Heart right ventricle (tissue), 16 donors: ENCODE data around the gene LCE2C. TPM values are rescaled to one million over a fixed set of nuclear protein-coding genes. Genes with fewer than 3 reads are reported as not detected.
"Not testable (repeated sequence)": the region's sequence is repeated elsewhere in the genome, so short reads cannot be mapped to it uniquely, and the experiment has no call there.

ENCODE experiments used
- ATAC-seq, 8 donors: fragments of 200-7000 bp; cut with Tn5 transposase; one replicate each; pipeline ENCODE4 v1.9.1; 2020; ENCODE audit warnings: mild to moderate bottlenecking in 8 of 8, moderate library complexity in 8 of 8, moderate number of reproducible peaks in 1 of 8
- DNase-seq, 2 donors: peaks; one replicate each; pipeline ENCODE4 v3.0.0-alpha.2; 2020
- H3K27ac ChIP-seq, 10 donors: fragments of 200-600 bp; sonication (generic) in 2 of 10; one replicate each; pipeline versions ENCODE4 v1.5.0 to v1.8.0; 2020 to 2022; ENCODE audit warnings: mild to moderate bottlenecking in 3 of 10
- H3K27me3 ChIP-seq, 7 donors: fragments of 200-600 bp; one replicate each; pipeline ENCODE4 v1.8.0; 2021 to 2022; ENCODE audit warnings: mild to moderate bottlenecking in 2 of 7
- H3K36me3 ChIP-seq, 9 donors: fragments of 200-600 bp; sonication (generic) in 1 of 9; one replicate each; pipeline versions ENCODE4 v1.5.0 to v1.8.0; 2020 to 2022; ENCODE audit warnings: mild to moderate bottlenecking in 2 of 9
- H3K4me1 ChIP-seq, 9 donors: fragments of 200-600 bp; sonication (generic) in 1 of 9; one replicate each; pipeline versions ENCODE4 v1.5.0 to v1.8.0; 2020 to 2022; ENCODE audit warnings: mild to moderate bottlenecking in 4 of 9
- H3K4me3 ChIP-seq, 10 donors: fragments of 200-600 bp; sonication (generic) in 2 of 10; one replicate each; pipeline versions ENCODE4 v1.5.0 to v1.8.0; 2020 to 2022; ENCODE audit warnings: mild to moderate bottlenecking in 7 of 10, moderate library complexity in 2 of 10
- H3K9me3 ChIP-seq, 11 donors: fragments of 200-600 bp in 10 of 11; sonication (generic) in 2 of 11; one replicate each; pipeline versions ENCODE4 v1.5.0 to v1.8.0; 2013 to 2022; ENCODE audit warnings: mild to moderate bottlenecking in 2 of 11, control low read depth in 1 of 11, moderate library complexity in 1 of 11
- WGBS, 2 donors: extraction: QIAGEN DNeasy Blood & Tissue Kit; methylation state at CpG; one replicate each; pipeline ENCODE4 v1.1.7; 2013; ENCODE audit warnings: inconsistent platforms in 1 of 2; 5-methylcytosine and 5-hydroxymethylcytosine counted together
- intact Hi-C, 10 donors: fragments of 100-400 bp; cut with DNase I; formaldehyde crosslinking; loops; one replicate each; pipeline versions ENCODE4 v1.11.1 to v1.14.2; 2022
- polyA plus RNA-seq, 2 donors: library from polyadenylated mRNA; stranded (reverse); fragments of 200-250 nt; gene quantifications; one replicate each; pipeline ENCODE4 v1.2.3, GENCODE V29; 2013
- total RNA-seq, 10 donors: library from RNA; stranded (reverse); fragmentation: NEBNext Ultra II Directional in 3 of 10; extraction: Animal tissue kit (Norgen Biotek cat#: 25700) in 3 of 10; gene quantifications; one replicate each; pipeline versions ENCODE4 v1.2.1 to v1.2.4, GENCODE V29; 2021 to 2023
- TF ChIP-seq, protein P1 (sequence below), 9 donors: fragments of 200-600 bp; sonication (generic) in 2 of 9; IDR thresholded peaks; one replicate each; pipeline versions ENCODE4 v1.5.0 to v1.8.0; 2021 to 2022; ENCODE audit warnings: antibody characterized with exemption in 9 of 9, mild to moderate bottlenecking in 5 of 9, moderate library complexity in 1 of 9
- donor health status: Arrhythmogenic right ventricular cardiomyopathy.
- donor health status: ischemic (EF 13 %, LVEDD 7.1; RV severe dilation, severe dysfunction).
- donor health status: healthy with polysubstance abuse.
- donor health status: DM: no; HTN: yes; CAD: no.
- donor health status: DM: no; HTN: no; CAD: no.
- donor health status: ischemic (EF 25% LVEDD 6.9; RV normal size, moderate dysfunction).
- donor health status: ischemic (EF 25% LVEDD 5.7; RV mildly dilated, moderate dysfunction).
- donor health status: healthy.
- donor health status: DM: yes; HTN: yes; CAD: no.
- donor health status: Ischemic cardiomyopathy.
- donor health status: ischemic (EF 35%, LVEDD 5.7; RV mildly dilated, moderate dysfunction).
- donor health status: nonischemic (EF 11% LVEDD 7.7; RV severe dilation, severe dysfunction).
- donor health status: DM: yes; HTN: yes; CAD: no.
- donor health status: PGD.
- donor health status: ischemic (EF 29% LVEDD 5.4; RV normal size, mild dysfunction).
- donor health status: nonischemic (EF 23%, LVEDD 6.1; RV moderate dilation, normal function).

LCE2C gene
- total and polyA plus RNA-seq, 12 donors, result not detected

DNA sequence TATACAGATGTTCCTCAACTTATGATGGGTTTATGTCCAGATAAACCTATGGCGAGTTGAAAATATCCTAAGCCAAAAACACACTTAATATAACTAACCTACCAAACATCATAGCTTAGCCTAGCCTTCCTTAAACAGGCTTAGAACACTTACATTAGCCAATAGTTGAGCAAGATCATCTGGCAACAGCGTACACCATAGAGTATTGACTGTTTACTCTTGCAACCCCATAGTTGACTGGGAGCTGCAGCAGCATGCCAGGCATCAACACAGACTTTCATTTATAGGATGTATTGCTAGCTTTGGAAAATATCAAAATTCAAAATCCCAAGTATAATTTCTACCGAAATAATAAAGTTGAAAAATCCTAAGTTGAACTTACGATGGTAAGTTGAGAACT, 17.4 kb upstream of the LCE2C start:
- Histone ChIP-seq H3K9me3 (no peaks in the 10 kb centered on the region), H3K4me1 (no peaks in the 10 kb centered on the region), H3K27me3 (peaks cover 0 to 14% (median 2%) of the 10 kb centered on the region in 7 donors), H3K4me3 (no peak overlapping the region), H3K27ac (no peak overlapping the region), H3K36me3 (no peaks in the 10 kb centered on the region)
- TF ChIP-seq, protein P1, sequence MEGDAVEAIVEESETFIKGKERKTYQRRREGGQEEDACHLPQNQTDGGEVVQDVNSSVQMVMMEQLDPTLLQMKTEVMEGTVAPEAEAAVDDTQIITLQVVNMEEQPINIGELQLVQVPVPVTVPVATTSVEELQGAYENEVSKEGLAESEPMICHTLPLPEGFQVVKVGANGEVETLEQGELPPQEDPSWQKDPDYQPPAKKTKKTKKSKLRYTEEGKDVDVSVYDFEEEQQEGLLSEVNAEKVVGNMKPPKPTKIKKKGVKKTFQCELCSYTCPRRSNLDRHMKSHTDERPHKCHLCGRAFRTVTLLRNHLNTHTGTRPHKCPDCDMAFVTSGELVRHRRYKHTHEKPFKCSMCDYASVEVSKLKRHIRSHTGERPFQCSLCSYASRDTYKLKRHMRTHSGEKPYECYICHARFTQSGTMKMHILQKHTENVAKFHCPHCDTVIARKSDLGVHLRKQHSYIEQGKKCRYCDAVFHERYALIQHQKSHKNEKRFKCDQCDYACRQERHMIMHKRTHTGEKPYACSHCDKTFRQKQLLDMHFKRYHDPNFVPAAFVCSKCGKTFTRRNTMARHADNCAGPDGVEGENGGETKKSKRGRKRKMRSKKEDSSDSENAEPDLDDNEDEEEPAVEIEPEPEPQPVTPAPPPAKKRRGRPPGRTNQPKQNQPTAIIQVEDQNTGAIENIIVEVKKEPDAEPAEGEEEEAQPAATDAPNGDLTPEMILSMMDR (IDR thresholded peaks at IDR 0.05), result no peak
- ATAC-seq (no peak), DNase-seq (no peak)
- intact Hi-C loops, result loop anchor here in 1 of 10 donors (10.0 kb wide), 1 partner anchor 567 kb away; no protein-coding TSS in a partner anchor
- 79 to 87% methylated on average over 4 of the region's 4 CpGs for WGBS, 2 donors

- Histone ChIP-seq H3K36me3 (no peaks in the 10 kb centered on the region), H3K4me1 (no peaks in the 10 kb centered on the region), H3K4me3 (no peak overlapping the region), H3K27ac (no peak overlapping the region), H3K27me3 (peaks cover 0 to 21% (median 6%) of the 10 kb centered on the region in 7 donors), H3K9me3 (no peaks in the 10 kb centered on the region)
- ATAC-seq (no peak), DNase-seq (no peak)
- intact Hi-C loops, result loop anchor here in 1 of 10 donors (10.0 kb wide), 1 partner anchor 566 kb away; no protein-coding TSS in a partner anchor
- TF ChIP-seq, protein P1 (IDR thresholded peaks at IDR 0.05), result no peak
- 90 to 91% methylated on average over 3 of the region's 3 CpGs for WGBS, 2 donors
Observed at GRCh38 chr1:152658649-152659048, 16.4 kb upstream of the LCE2C start.

DNA sequence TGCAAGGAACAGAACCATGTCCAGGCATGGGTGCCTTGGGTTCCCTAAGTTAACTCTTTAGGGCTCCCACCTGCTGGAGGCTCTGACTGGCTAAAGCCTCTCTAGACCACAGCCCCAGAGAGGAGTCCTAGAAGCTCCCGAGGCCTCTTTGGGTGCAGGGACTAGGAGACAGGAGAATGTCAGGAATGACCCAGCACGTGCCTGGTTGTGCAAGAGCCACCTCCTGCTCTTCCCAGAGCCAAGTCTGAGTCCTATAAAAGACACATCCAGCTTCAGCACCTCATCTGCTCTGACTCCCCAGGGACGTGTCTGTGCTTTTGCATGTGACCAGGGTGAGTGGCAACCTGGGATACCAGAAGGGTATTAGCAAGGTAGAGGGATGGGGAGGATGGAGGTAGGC, 12.0 kb upstream of the LCE2C start, which contains the start of gene LCE2D:
TSS of gene LCE2D (plus strand) at position 283 of the 400 bp plus-strand sequence. CDS start 726 bp downstream, outside the sequence.
- intact Hi-C loops, result no loop called here
- peaks cover 0 to 29% (median 4%) of the 10 kb centered on the region in 7 donors for H3K27me3 ChIP-seq
- no peak within 1 kb of the TSS for H3K27ac ChIP-seq
- ATAC-seq (no peak), DNase-seq (no peak)
- H3K9me3 ChIP-seq, result peaks cover 0 to 5% (median 0%) of the 10 kb centered on the region in 11 donors
- H3K4me1 ChIP-seq, result no peaks in the 10 kb centered on the region
- TF ChIP-seq, protein P1 (IDR thresholded peaks at IDR 0.05), result no peak
- no peak within 1 kb of the TSS for H3K4me3 ChIP-seq
- H3K36me3 ChIP-seq, result no peaks in the 10 kb centered on the region
- 57 to 60% methylated on average over 3 of the region's 3 CpGs for WGBS, 2 donors

DNA sequence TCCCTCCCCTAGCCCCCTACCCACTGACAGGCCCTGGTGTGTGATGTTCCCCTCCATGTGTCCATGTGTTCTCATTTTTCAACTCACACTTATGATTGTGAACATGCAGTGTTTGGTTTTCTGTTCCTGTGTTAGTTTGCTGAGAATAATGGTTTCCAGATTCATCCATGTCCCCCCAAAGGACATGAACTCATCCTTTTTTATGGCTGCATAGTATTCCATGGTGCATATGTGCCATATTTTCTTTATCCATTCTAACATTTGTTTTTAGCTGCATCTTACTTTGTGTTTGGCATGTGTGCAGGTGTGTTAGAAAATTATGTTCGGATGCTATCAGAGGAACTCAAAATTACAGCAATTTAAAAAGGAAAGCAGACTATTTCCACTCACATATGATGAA, 8.9 kb upstream of the LCE2C start:
- peaks cover 0 to 29% (median 4%) of the 10 kb centered on the region in 7 donors for H3K27me3 ChIP-seq
- ATAC-seq, intact Hi-C loops, H3K4me3 ChIP-seq, H3K36me3 ChIP-seq, H3K9me3 ChIP-seq, H3K4me1 ChIP-seq, DNase-seq, H3K27ac ChIP-seq: not testable (repeated sequence)
- 86 to 88% methylated on average over 1 of the region's 1 CpG for WGBS, 2 donors

DNA sequence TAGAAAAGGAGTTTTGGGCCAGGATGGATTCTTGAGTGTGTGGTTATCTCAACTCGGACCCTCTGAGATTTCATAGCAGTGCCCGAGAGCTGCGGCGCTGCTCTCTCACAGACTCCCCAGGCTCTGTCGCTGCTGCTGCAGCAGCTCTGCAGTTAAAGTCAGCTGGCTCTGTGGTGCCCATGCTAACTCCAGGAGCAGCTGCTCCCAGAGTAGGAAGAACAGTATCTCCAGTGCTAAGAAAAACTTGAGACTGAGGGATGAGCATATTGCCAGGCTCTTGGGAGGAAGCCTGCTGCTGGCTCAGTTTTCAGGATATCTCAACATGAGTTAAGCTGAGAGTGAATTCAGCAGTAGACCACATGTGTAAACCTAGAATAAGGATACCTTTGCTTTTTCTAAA, 7.4 kb upstream of the LCE2C start:
- H3K4me1 ChIP-seq, result no peaks in the 10 kb centered on the region
- no peak overlapping the region for H3K27ac ChIP-seq
- WGBS, 2 donors, result 81 to 83% methylated on average over 5 of the region's 5 CpGs
- intact Hi-C loops, result no loop called here
- no peaks in the 10 kb centered on the region for H3K36me3 ChIP-seq
- peaks cover 0 to 21% (median 3%) of the 10 kb centered on the region in 7 donors for H3K27me3 ChIP-seq
- ATAC-seq (no peak), DNase-seq (no peak)
- peaks cover 0 to 5% (median 0%) of the 10 kb centered on the region in 11 donors for H3K9me3 ChIP-seq
- H3K4me3 ChIP-seq, result no peak overlapping the region
- TF ChIP-seq, protein P1 (IDR thresholded peaks at IDR 0.05), result no peak
